Effector memory CD8-positive, alpha-beta T cell (primary cell): Measurements from ENCODE around the gene HTR7.
A peak's percentile ranks its signal among the peaks of the same experiment; 100 is the strongest.

Source experiments
- ATAC-seq: fragments of 150-1000 bp; cut with Tn5 transposase; replicated peaks from 2 replicates; pipeline ENCODE4 v1.10.0; 2021; ENCODE audit warnings: mild to moderate bottlenecking, moderate library complexity
- DNase-seq, 3 experiments: peaks; one replicate each; pipeline ENCODE4 v3.0.0; 2021
- H3K27ac Mint-ChIP-seq, 2 donors: one replicate each; pipeline ENCODE4 v1.8.0; 2022; ENCODE audit warnings: mild to moderate bottlenecking in 2 of 2, mixed read lengths in 2 of 2, moderate library complexity in 2 of 2
- H3K27me3 Mint-ChIP-seq, 2 donors: one replicate each; pipeline ENCODE4 v1.8.0; 2022; ENCODE audit warnings: mixed read lengths in 2 of 2
- H3K36me3 Mint-ChIP-seq: one replicate; pipeline ENCODE4 v1.8.0; 2022; ENCODE audit warnings: mild to moderate bottlenecking, moderate library complexity, mixed read lengths; ENCODE audit not compliant: insufficient read depth
- H3K4me1 Mint-ChIP-seq, 2 donors: one replicate each; pipeline ENCODE4 v1.8.0; 2022; ENCODE audit warnings: low read depth in 2 of 2, mixed read lengths in 2 of 2
- H3K4me3 Mint-ChIP-seq, 2 donors: one replicate each; pipeline ENCODE4 v1.8.0; 2022; ENCODE audit warnings: mild to moderate bottlenecking in 2 of 2, mixed read lengths in 2 of 2, moderate library complexity in 2 of 2
- H3K9me3 Mint-ChIP-seq, 2 donors: one replicate each; pipeline ENCODE4 v1.8.0; 2022; ENCODE audit warnings: mixed read lengths in 2 of 2

The HTR7 gene

GRCh38 chr10:90732581-90732980 is 125.3 kb downstream of the HTR7 start:
- H3K36me3 Mint-ChIP-seq: no peaks in the 10 kb centered on the region
- DNase-seq (no peak), ATAC-seq (no peak)
- no peaks in the 10 kb centered on the region for H3K9me3 Mint-ChIP-seq
- H3K4me1 Mint-ChIP-seq: no peaks in the 10 kb centered on the region
- no peak overlapping the region for H3K4me3 Mint-ChIP-seq
- no peak overlapping the region for H3K27ac Mint-ChIP-seq
- peaks cover 0 to 34% of the 10 kb centered on the region in 2 donors for H3K27me3 Mint-ChIP-seq

GRCh38 chr10:90723416-90724068 is 134.3 kb downstream of the HTR7 start:
- no peaks in the 10 kb centered on the region for H3K36me3 Mint-ChIP-seq
- ATAC-seq (peak; percentile 77), DNase-seq (no peak)
- peaks cover 0 to 3% of the 10 kb centered on the region in 2 donors for H3K27me3 Mint-ChIP-seq
- peak overlapping the region in 1 of 2 donors; percentile 39 for H3K4me3 Mint-ChIP-seq
- peaks cover 0 to 5% of the 10 kb centered on the region in 2 donors for H3K4me1 Mint-ChIP-seq
- H3K27ac Mint-ChIP-seq: peak overlapping the region in 1 of 2 donors; percentile 14
- no peaks in the 10 kb centered on the region for H3K9me3 Mint-ChIP-seq

- ATAC-seq (no peak), DNase-seq (no peak)
- no peaks in the 10 kb centered on the region for H3K27me3 Mint-ChIP-seq
- no peak overlapping the region for H3K27ac Mint-ChIP-seq
- H3K36me3 Mint-ChIP-seq: no peaks in the 10 kb centered on the region
- H3K4me3 Mint-ChIP-seq: no peak overlapping the region
- peaks cover 0 to 5% of the 10 kb centered on the region in 2 donors for H3K4me1 Mint-ChIP-seq
- no peaks in the 10 kb centered on the region for H3K9me3 Mint-ChIP-seq
These were observed 135.0 kb downstream of the HTR7 start for GRCh38 chr10:90722832-90723231.

- H3K36me3 Mint-ChIP-seq: no peaks in the 10 kb centered on the region
- no peak overlapping the region for H3K4me3 Mint-ChIP-seq
- H3K27ac Mint-ChIP-seq: no peak overlapping the region
- DNase-seq (no peak), ATAC-seq (no peak)
- no peaks in the 10 kb centered on the region for H3K9me3 Mint-ChIP-seq
- H3K4me1 Mint-ChIP-seq: no peaks in the 10 kb centered on the region
- H3K27me3 Mint-ChIP-seq: no peaks in the 10 kb centered on the region
These were observed 139.7 kb downstream of the HTR7 start for GRCh38 chr10:90718182-90718581.

DNA sequence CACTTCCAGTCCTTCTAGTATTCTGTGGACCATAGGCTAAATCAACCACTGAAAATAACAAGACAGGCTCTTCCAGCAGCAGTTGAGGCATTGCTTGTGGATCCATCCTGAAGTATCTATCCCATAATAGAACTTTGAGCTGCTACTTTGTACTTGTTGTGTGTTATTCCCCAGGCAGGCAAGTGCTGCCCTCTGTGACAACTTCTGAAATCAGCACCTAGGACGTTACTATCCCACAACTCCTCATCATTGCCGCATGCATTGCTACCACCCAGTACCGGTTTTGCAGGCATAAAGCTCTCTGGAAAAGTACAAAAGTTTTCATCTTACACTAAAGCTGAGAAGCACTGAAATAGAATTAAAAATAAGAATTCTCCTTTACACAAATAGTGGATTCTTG is 145.3 kb downstream of the HTR7 start:
- Mint-ChIP-seq H3K4me3 (no peak overlapping the region), H3K36me3 (no peaks in the 10 kb centered on the region), H3K9me3 (no peaks in the 10 kb centered on the region), H3K4me1 (no peaks in the 10 kb centered on the region), H3K27ac (no peak overlapping the region), H3K27me3 (peaks cover 0 to 7% of the 10 kb centered on the region in 2 donors)
- ATAC-seq (no peak), DNase-seq (no peak)

GRCh38 chr10:90709727-90710126 is 148.1 kb downstream of the HTR7 start:
- Mint-ChIP-seq H3K27me3 (peaks cover 0 to 7% of the 10 kb centered on the region in 2 donors), H3K9me3 (no peaks in the 10 kb centered on the region), H3K36me3 (no peaks in the 10 kb centered on the region), H3K27ac (no peak overlapping the region), H3K4me3 (no peak overlapping the region), H3K4me1 (no peaks in the 10 kb centered on the region)
- ATAC-seq: no peak
- DNase-seq: no peak

DNA sequence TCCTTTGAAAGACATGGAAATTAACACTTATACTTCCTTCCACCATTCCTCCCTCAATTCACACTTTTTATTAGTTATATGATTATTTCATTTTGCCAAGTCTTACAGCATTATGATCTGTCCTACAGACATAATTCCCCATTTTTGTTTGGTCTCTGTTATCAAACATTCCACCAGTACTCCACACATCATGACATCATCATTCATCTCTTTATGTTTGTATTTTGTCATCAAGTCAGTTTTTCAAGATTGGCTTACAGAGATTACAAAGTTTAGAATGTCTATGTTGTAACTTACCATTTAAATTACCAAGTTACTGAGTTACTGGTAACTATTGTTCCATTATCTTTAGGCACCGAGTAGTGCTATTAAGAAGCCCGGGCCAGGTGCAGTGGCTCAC is 150.2 kb downstream of the HTR7 start:
- no peaks in the 10 kb centered on the region for H3K4me1 Mint-ChIP-seq
- no peaks in the 10 kb centered on the region for H3K9me3 Mint-ChIP-seq
- H3K27ac Mint-ChIP-seq: no peak overlapping the region
- DNase-seq (no peak), ATAC-seq (no peak)
- no peaks in the 10 kb centered on the region for H3K36me3 Mint-ChIP-seq
- H3K4me3 Mint-ChIP-seq: no peak overlapping the region
- H3K27me3 Mint-ChIP-seq: peaks cover 0 to 15% of the 10 kb centered on the region in 2 donors

DNA sequence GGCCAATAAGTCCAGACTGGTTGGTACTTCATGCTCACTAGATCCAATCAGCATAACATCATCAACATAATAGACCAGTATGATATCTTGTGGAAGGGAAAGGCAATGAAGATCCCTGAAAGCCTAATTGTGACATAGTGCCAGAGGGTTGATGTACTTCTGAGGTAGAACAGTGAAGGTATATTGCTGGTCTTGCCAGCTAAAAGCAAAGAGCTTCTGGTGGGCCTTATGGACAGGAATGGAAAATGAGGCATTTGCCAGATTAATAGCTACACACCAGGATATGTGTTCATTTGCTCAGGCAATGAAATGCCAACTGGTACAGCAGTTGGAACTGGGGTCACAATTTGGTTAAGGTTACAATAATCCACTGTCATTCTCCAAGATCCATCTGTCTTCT is 156.4 kb downstream of the HTR7 start:
- no peak for DNase-seq
- ATAC-seq: no peak
- Mint-ChIP-seq H3K4me3 (no peak overlapping the region), H3K4me1 (no peaks in the 10 kb centered on the region), H3K27ac (no peak overlapping the region), H3K36me3 (no peaks in the 10 kb centered on the region), H3K9me3 (no peaks in the 10 kb centered on the region), H3K27me3 (peaks cover 0 to 20% of the 10 kb centered on the region in 2 donors)

DNA sequence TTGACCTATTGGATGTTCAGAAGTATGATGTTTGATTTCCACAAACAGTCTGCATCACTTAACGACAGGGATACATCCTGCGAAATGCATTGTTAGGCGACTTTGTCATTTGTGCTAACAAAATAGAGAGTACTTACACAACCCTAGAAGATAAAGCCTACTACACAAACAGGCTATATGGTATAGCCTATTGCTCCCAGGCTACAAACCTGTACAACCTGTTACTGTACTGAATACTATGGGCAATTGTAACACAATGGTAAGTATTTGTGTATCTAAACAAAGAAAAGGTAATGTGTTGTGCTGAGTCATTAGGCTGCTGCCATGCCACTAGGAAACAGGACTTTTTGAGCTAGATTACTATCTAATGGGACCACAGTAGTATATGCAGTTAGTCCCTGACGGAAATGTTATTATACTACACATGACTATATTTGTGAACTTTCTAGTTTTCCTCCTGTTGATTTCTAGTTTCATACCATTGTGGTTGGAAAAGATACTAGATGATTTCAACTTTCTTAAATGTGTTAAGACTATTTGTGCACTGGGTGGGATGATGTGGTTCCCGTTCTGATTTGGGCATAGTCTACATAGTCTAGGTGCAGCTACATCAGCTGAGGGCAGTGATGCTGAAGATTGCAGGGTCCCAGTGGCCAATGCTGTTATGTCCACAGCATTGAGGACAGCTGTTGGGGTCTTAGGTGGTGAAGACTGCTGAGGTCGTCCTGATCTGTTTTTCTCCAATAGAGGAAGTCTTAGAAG is 161.7 kb downstream of the HTR7 start:
- Mint-ChIP-seq H3K9me3 (no peaks in the 10 kb centered on the region), H3K4me3 (no peak overlapping the region), H3K27ac (no peak overlapping the region)

More for the DNA sequence above, 161.7 kb downstream of the HTR7 start:
- DNase-seq (no peak), ATAC-seq (no peak)
- Mint-ChIP-seq H3K27me3 (peaks cover 0 to 9% of the 10 kb centered on the region in 2 donors), H3K36me3 (no peaks in the 10 kb centered on the region), H3K4me1 (no peaks in the 10 kb centered on the region)
